HG03521 (cell line): ENCODE measurements around the gene CD80.

Source experiments
- ATAC-seq: cut with Tn5 transposase; IDR thresholded peaks from one replicate; pipeline ENCODE4 v1.9.1; 2021; ENCODE audit warnings: mild to moderate bottlenecking, moderate library complexity; ENCODE audit not compliant: unreplicated experiment

Gene CD80

GRCh38 chr3:119550192-119550910 is 9.1 kb downstream of the CD80 start:
- ATAC-seq: no peak

GRCh38 chr3:119548341-119548740 is 11.1 kb downstream of the CD80 start:
- no peak for ATAC-seq

- ATAC-seq: no peak
These were observed 12.2 kb downstream of the CD80 start for GRCh38 chr3:119547227-119547626.

GRCh38 chr3:119543147-119543546 is 16.3 kb downstream of the CD80 start:
- ATAC-seq: no peak

GRCh38 chr3:119542168-119542767 is 17.1 kb downstream of the CD80 start:
- no peak for ATAC-seq

GRCh38 chr3:119541547-119541946 is 17.9 kb downstream of the CD80 start:
- no peak for ATAC-seq

- ATAC-seq: no peak
These were observed 20.6 kb downstream of the CD80 start for GRCh38 chr3:119538772-119539171.

- ATAC-seq: no peak
These were observed 22.7 kb downstream of the CD80 start for GRCh38 chr3:119536757-119537156.

GRCh38 chr3:119534296-119534695 is 25.1 kb downstream of the CD80 start:
- no peak for ATAC-seq

GRCh38 chr3:119531151-119531550 is 28.3 kb downstream of the CD80 start:
- ATAC-seq: no peak

GRCh38 chr3:119530456-119530855 is 29.0 kb downstream of the CD80 start:
- no peak for ATAC-seq

GRCh38 chr3:119529883-119530282 is 29.5 kb downstream of the CD80 start:
- ATAC-seq: no peak

- no peak for ATAC-seq
These were observed 31.7 kb downstream of the CD80 start for GRCh38 chr3:119527714-119528113.

- ATAC-seq: no peak
These were observed 34.3 kb downstream of the CD80 start for GRCh38 chr3:119524931-119525662.

GRCh38 chr3:119518026-119518425 is 41.4 kb downstream of the CD80 start:
- ATAC-seq: no peak

GRCh38 chr3:119517112-119517511 is 42.3 kb downstream of the CD80 start:
- no peak for ATAC-seq

GRCh38 chr3:119514637-119515036 is 44.8 kb downstream of the CD80 start:
- no peak for ATAC-seq

GRCh38 chr3:119510690-119511089 is 48.7 kb downstream of the CD80 start:
- ATAC-seq: no peak

- ATAC-seq: no peak
These were observed 51.1 kb downstream of the CD80 start for GRCh38 chr3:119508172-119508845.

- no peak for ATAC-seq
These were observed 52.0 kb downstream of the CD80 start for GRCh38 chr3:119507404-119507803.

- no peak for ATAC-seq
These were observed 52.8 kb downstream of the CD80 start for GRCh38 chr3:119506631-119507030.
